H1 (cell line): ENCODE results near the gene ZNF469. TPM values are rescaled to one million over a fixed set of nuclear protein-coding genes. Genes with fewer than 3 reads are reported as not detected.

ENCODE experiments used
- CTCF ChIA-PET: fragments of 300-600 bp; sonication (Branson Sonifier 250); formaldehyde crosslinking; loops from one replicate; lab custom pipeline; 2021; ENCODE audit not compliant: partially characterized antibody; lab: Charles Lee
- POLR2A ChIA-PET: fragments of 300-600 bp; sonication (Branson Sonifier 250); formaldehyde crosslinking; loops from one replicate; lab custom pipeline; 2021; ENCODE audit warnings: inconsistent platforms; ENCODE audit not compliant: partially characterized antibody; lab: Charles Lee
- DNase-seq, 2 experiments: peaks; one replicate each; pipeline versions ENCODE4 v3.0.0 to v3.0.0-alpha.2; 2010 to 2022; ENCODE audit warnings: low spot score in 2 of 2, low read depth in 1 of 2, mixed read lengths in 1 of 2
- FAIRE-seq: peaks from 2 replicates; lab custom pipeline; 2011; peaks lifted over from hg19 to GRCh38; lab: Jason Lieb, UNC
- H2AFZ ChIP-seq: 2 replicates; pipeline ENCODE4 v1.8.1; 2012; ENCODE audit warnings: low read length, inconsistent platforms
- H2AK5ac ChIP-seq: 2 replicates; pipeline ENCODE4 v1.6.1; 2013; ENCODE audit warnings: low read depth, low read length
- H2BK120ac ChIP-seq: replicated peaks from 2 replicates; pipeline ENCODE3; 2013; ENCODE audit warnings: low read depth, low read length, inconsistent platforms
- H2BK12ac ChIP-seq: 2 replicates; pipeline ENCODE4 v1.6.1; 2013; ENCODE audit warnings: low read depth, low read length
- H2BK15ac ChIP-seq: 2 replicates; pipeline ENCODE4 v1.6.1; 2013; ENCODE audit warnings: low read length
- H2BK20ac ChIP-seq: 2 replicates; pipeline ENCODE4 v1.6.1; 2013; ENCODE audit warnings: low read length
- H2BK5ac ChIP-seq: 2 replicates; pipeline ENCODE4 v1.6.1; 2013; ENCODE audit warnings: low read depth, low read length
- H3K14ac ChIP-seq: 2 replicates; pipeline ENCODE4 v1.6.1; 2013; ENCODE audit warnings: inconsistent platforms; ENCODE audit not compliant: insufficient read length
- H3K18ac ChIP-seq: 2 replicates; pipeline ENCODE4 v1.6.1; 2013; ENCODE audit warnings: low read length; ENCODE audit errors: extremely low read depth
- H3K23ac ChIP-seq: 2 replicates; pipeline ENCODE4 v1.6.1; 2013; ENCODE audit warnings: inconsistent platforms; ENCODE audit not compliant: insufficient read length
- H3K23me2 ChIP-seq: 2 replicates; pipeline ENCODE4 v1.6.1; 2013; ENCODE audit warnings: low read depth, low read length
- H3K27ac ChIP-seq: 2 replicates; pipeline ENCODE4 v1.6.1; 2011; ENCODE audit warnings: low read depth, low read length, inconsistent platforms
- H3K27me3 ChIP-seq, 4 experiments: replicated peaks in 1 of 4; 1 replicate in 1 of 4; 2 replicates in 3 of 4; pipeline versions ENCODE4 v1.6.1 to v1.8.1; 2011 to 2013; ENCODE audit warnings: low read length in 3 of 4, mild to moderate bottlenecking in 3 of 4, inconsistent platforms in 2 of 4, mixed read lengths in 2 of 4, moderate library complexity in 1 of 4; ENCODE audit not compliant: control insufficient read depth in 3 of 4, insufficient read depth in 3 of 4; ENCODE audit errors: extremely low read depth in 1 of 4
- H3K36me3 ChIP-seq, 4 experiments: 2 replicates each; pipeline versions ENCODE4 v1.6.1 to v1.8.1; 2011 to 2013; ENCODE audit warnings: mild to moderate bottlenecking in 4 of 4, low read length in 3 of 4, moderate library complexity in 2 of 4, control low read depth in 1 of 4, inconsistent platforms in 1 of 4; ENCODE audit not compliant: insufficient read depth in 4 of 4, control insufficient read depth in 2 of 4
- H3K4ac ChIP-seq: replicated peaks from 2 replicates; pipeline ENCODE3; 2013; ENCODE audit warnings: low read length, low read depth, mixed read lengths, inconsistent platforms; ENCODE audit not compliant: insufficient read length
- H3K4me1 ChIP-seq, 4 experiments: replicated peaks in 1 of 4; 1 replicate in 1 of 4; 2 replicates in 3 of 4; pipeline versions ENCODE4 v1.6.1 to v1.8.1; 2011 to 2013; ENCODE audit warnings: low read length in 3 of 4, inconsistent platforms in 2 of 4, mixed read lengths in 1 of 4; ENCODE audit not compliant: insufficient read depth in 4 of 4, control insufficient read depth in 3 of 4
- H3K4me2 ChIP-seq, 2 experiments: 2 replicates each; pipeline versions ENCODE4 v1.6.1 to v1.8.1; 2011 to 2013; ENCODE audit warnings: low read depth in 2 of 2, low read length in 2 of 2, control low read depth in 1 of 2, inconsistent platforms in 1 of 2, mild to moderate bottlenecking in 1 of 2; ENCODE audit not compliant: insufficient read depth in 1 of 2
- H3K4me3 ChIP-seq, 4 experiments: fragments of 200-600, 300-600 bp in 1 of 4; sonication (generic), shearing (Covaris generic), sonication (Bioruptor Twin) in 1 of 4; 2 replicates each; pipeline versions ENCODE4 v1.5.1 to v1.8.1; 2011 to 2016; ENCODE audit warnings: low read length in 4 of 4, low read depth in 3 of 4, control low read depth in 2 of 4, inconsistent platforms in 2 of 4, mild to moderate bottlenecking in 2 of 4, mixed read lengths in 1 of 4, moderate library complexity in 1 of 4; ENCODE audit not compliant: insufficient read depth in 2 of 4; ENCODE audit errors: extremely low read depth in 1 of 4
- H3K56ac ChIP-seq: replicated peaks from 2 replicates; pipeline ENCODE3; 2013; ENCODE audit warnings: low read depth, mild to moderate bottlenecking, mixed read lengths, low read length, inconsistent platforms; ENCODE audit not compliant: insufficient read length
- H3K79me1 ChIP-seq: 2 replicates; pipeline ENCODE4 v1.6.1; 2013; ENCODE audit warnings: low read depth, low read length, control low read depth
- H3K79me2 ChIP-seq, 2 experiments: 2 replicates each; pipeline versions ENCODE4 v1.6.1 to v1.8.1; 2012 to 2013; ENCODE audit warnings: low read length in 2 of 2, mild to moderate bottlenecking in 2 of 2, inconsistent platforms in 1 of 2; ENCODE audit not compliant: insufficient read depth in 2 of 2, control insufficient read depth in 1 of 2
- H3K9ac ChIP-seq, 4 experiments: replicated peaks in 1 of 4; 1 replicate in 1 of 4; 2 replicates in 3 of 4; pipeline versions ENCODE4 v1.6.1 to v1.8.1; 2011 to 2013; ENCODE audit warnings: low read depth in 3 of 4, low read length in 3 of 4, control low read depth in 2 of 4, mild to moderate bottlenecking in 2 of 4, moderate library complexity in 2 of 4, inconsistent platforms in 1 of 4; ENCODE audit errors: extremely low read depth in 1 of 4
- H3K9me3 ChIP-seq, 2 experiments: 2 replicates each; pipeline versions ENCODE4 v1.6.1 to v1.8.1; 2012 to 2013; ENCODE audit warnings: mild to moderate bottlenecking in 2 of 2, moderate library complexity in 2 of 2, control low read depth in 1 of 2, inconsistent platforms in 1 of 2, low read depth in 1 of 2, low read length in 1 of 2, mixed read lengths in 1 of 2; ENCODE audit not compliant: insufficient read depth in 2 of 2
- H4K20me1 ChIP-seq, 2 experiments: replicated peaks in 1 of 2; 2 replicates each; pipeline versions ENCODE3 to v1.8.1; 2011 to 2013; ENCODE audit warnings: inconsistent platforms in 2 of 2, low read length in 2 of 2, mild to moderate bottlenecking in 1 of 2; ENCODE audit not compliant: insufficient read depth in 2 of 2, control insufficient read depth in 1 of 2
- H4K5ac ChIP-seq: 2 replicates; pipeline ENCODE4 v1.6.1; 2013; ENCODE audit warnings: low read length, low read depth, mixed read lengths, inconsistent platforms; ENCODE audit not compliant: insufficient read length
- H4K8ac ChIP-seq: 2 replicates; pipeline ENCODE4 v1.8.0; 2013; ENCODE audit warnings: mild to moderate bottlenecking, moderate library complexity, low read length, inconsistent platforms; ENCODE audit not compliant: insufficient read depth; ENCODE audit errors: extremely low read depth
- H4K91ac ChIP-seq: replicated peaks from 2 replicates; pipeline ENCODE3; 2013; ENCODE audit warnings: low read length, mixed read lengths, inconsistent platforms; ENCODE audit not compliant: insufficient read length
- CTCF ChIP-seq, 3 experiments: IDR thresholded peaks; 1 replicate in 2 of 3; 2 replicates in 1 of 3; pipeline versions ENCODE4 v1.5.1 to v1.6.1; 2011; ENCODE audit warnings: low read length in 3 of 3, mild to moderate bottlenecking in 3 of 3, inconsistent platforms in 2 of 3, low read depth in 1 of 3, moderate library complexity in 1 of 3; ENCODE audit not compliant: insufficient read depth in 1 of 3; ENCODE audit errors: control extremely low read depth in 1 of 3
- GABPA ChIP-seq: IDR thresholded peaks from 2 replicates; pipeline ENCODE4 v1.6.1; 2011; ENCODE audit warnings: mild to moderate bottlenecking, low read length, moderate library complexity, borderline replicate concordance; ENCODE audit not compliant: insufficient read depth
- KDM4A ChIP-seq: IDR thresholded peaks from one replicate; pipeline ENCODE4 v1.7.1; 2012; ENCODE audit warnings: low read depth, mild to moderate bottlenecking, moderate library complexity, low read length, inconsistent platforms; ENCODE audit not compliant: severe bottlenecking
- KDM5A ChIP-seq: fragments of 200-600 bp; IDR thresholded peaks from 2 replicates; pipeline ENCODE4 v1.7.1; 2012; ENCODE audit warnings: mild to moderate bottlenecking, low read length, inconsistent platforms, mixed read lengths
- RFX5 ChIP-seq: IDR thresholded peaks from 2 replicates; pipeline ENCODE4 v1.6.1; 2011; ENCODE audit warnings: low read depth, low read length, improper control_type of control experiment, borderline replicate concordance
- RXRA ChIP-seq: IDR thresholded peaks from 2 replicates; pipeline ENCODE4 v1.6.1; 2011; ENCODE audit warnings: low read depth, mild to moderate bottlenecking, low read length, moderate library complexity; ENCODE audit not compliant: insufficient read depth
- SIRT6 ChIP-seq: IDR thresholded peaks from one replicate; pipeline ENCODE4 v1.7.1; 2012; ENCODE audit warnings: low read length, inconsistent platforms
- SP2 ChIP-seq: IDR thresholded peaks from 2 replicates; pipeline ENCODE4 v1.6.1; 2012; ENCODE audit warnings: mild to moderate bottlenecking, low read length, inconsistent platforms
- TBP ChIP-seq: IDR thresholded peaks from 2 replicates; pipeline ENCODE4 v1.6.1; 2011; ENCODE audit warnings: low read depth, low read length, improper control_type of control experiment
- TEAD4 ChIP-seq: IDR thresholded peaks from 2 replicates; pipeline ENCODE4 v1.6.1; 2012; ENCODE audit warnings: low read depth, low read length, inconsistent platforms, mixed read lengths
- ZNF274 ChIP-seq: IDR thresholded peaks from 2 replicates; pipeline ENCODE4 v1.7.0; 2012; ENCODE audit warnings: low read length, borderline replicate concordance; ENCODE audit errors: extremely low read depth
- WGBS, 2 experiments: shearing (Covaris generic) in 1 of 2; methylation state at CpG; one replicate each; pipeline versions ENCODE4 v1.1.6 to v1.1.7; 2013 to 2015; ENCODE audit warnings: low lambda C conversion rate in 2 of 2, mixed read lengths in 2 of 2, inconsistent platforms in 1 of 2, low coverage in 1 of 2, missing lambda C conversion rate in 1 of 2; ENCODE audit not compliant: insufficient replicate concordance in 2 of 2, insufficient coverage in 1 of 2, insufficient read length in 1 of 2; ENCODE audit errors: extremely low coverage in 1 of 2, missing lambda C conversion rate in 1 of 2; 5-methylcytosine and 5-hydroxymethylcytosine counted together
- polyA plus RNA-seq, 7 experiments: library from polyadenylated mRNA; depleted of rRNA in 3 of 7; stranded (reverse) in 5 of 7; unstranded in 2 of 7; fragments of >200 nt in 5 of 7; fragments of 200-250 nt in 2 of 7; gene quantifications; 1 replicate in 5 of 7; 2 replicates in 1 of 7; 4 replicates in 1 of 7; pipeline versions ENCODE4 v1.2.1 to v1.2.3, GENCODE V29; 2011 to 2013; ENCODE audit warnings: missing spikeins in 2 of 7, mixed read lengths in 2 of 7
- total RNA-seq: library from RNA; stranded (reverse); fragmentation: NEBNext Ultra II Directional; extraction: Animal tissue kit (Norgen Biotek cat#: 25700); gene quantifications from 2 replicates; pipeline ENCODE4 v1.2.1, GENCODE V29; 2021

ZNF469 gene
- total and polyA plus RNA-seq, 2 of the 8 experiments (the other 6 are each of a cell fraction or from before 2014, with no cell fraction given): 0.30 to 1.8 TPM

GRCh38 chr16:88426018-88426417 lies 43.3 kb downstream of the ZNF469 start:
- H2BK20ac ChIP-seq: no peak overlapping the region
- POLR2A ChIA-PET: no interaction called here
- H3K56ac ChIP-seq: no peak overlapping the region
- no peak overlapping the region for H3K4ac ChIP-seq
- H2AK5ac ChIP-seq: no peak overlapping the region
- no peak overlapping the region for H4K5ac ChIP-seq
- peak overlapping the region; percentile 68; the same call in 1 of the 2 replicates for H4K8ac ChIP-seq
- H2BK12ac ChIP-seq: no peak overlapping the region
- peaks cover 0 to 10% of the 10 kb centered on the region in 2 experiments for H4K20me1 ChIP-seq
- H3K23me2 ChIP-seq: peaks cover 14% of the 10 kb centered on the region; the same call in 1 of the 2 replicates
- no peaks in the 10 kb centered on the region for H3K36me3 ChIP-seq
- H3K23ac ChIP-seq: no peak overlapping the region
- peaks cover 0 to 5% (median 2%) of the 10 kb centered on the region in 4 experiments; a peak in 2 of 7 replicates for H3K4me1 ChIP-seq
- no peak overlapping the region for H3K4me2 ChIP-seq
- TF ChIP-seq GABPA (no peak), ZNF274 (no peak), KDM4A (no peak), TEAD4 (no peak), RFX5 (no peak), TBP (no peak), RXRA (no peak), KDM5A (no peak), SP2 (no peak), SIRT6 (no peak), CTCF (IDR thresholded peaks at IDR 0.05; ENCODE audit: control extremely low read depth in 1 of 3, insufficient read depth in 1 of 3, low read depth in 1 of 3, low read length in 3 of 3) (no peak)
- H3K9me3 ChIP-seq: no peaks in the 10 kb centered on the region
- H3K79me1 ChIP-seq: no peaks in the 10 kb centered on the region
- DNase-seq: no peak
- H3K18ac ChIP-seq: no peak overlapping the region
- no peaks in the 10 kb centered on the region for H3K79me2 ChIP-seq
- no peak overlapping the region for H4K91ac ChIP-seq
- WGBS, 2 experiments: 90% methylated on average over 10 of the region's 13 CpGs; no CpG with 5 or more reads in 1 of the 2 experiments
- no peak overlapping the region for H2AFZ ChIP-seq
- H2BK15ac ChIP-seq: no peak overlapping the region
- peaks cover 0 to 15% (median 7%) of the 10 kb centered on the region in 4 experiments; a peak in 4 of 7 replicates for H3K27me3 ChIP-seq
- no peak overlapping the region for H3K27ac ChIP-seq
- no peak overlapping the region for H3K9ac ChIP-seq
- no peak overlapping the region for H3K14ac ChIP-seq
- no peak for FAIRE-seq
- no peak overlapping the region for H3K4me3 ChIP-seq
- CTCF ChIA-PET: interaction anchor here (3.1 kb wide), 1 partner anchor 11 kb away, joined by 21 read pairs; no protein-coding TSS in a partner anchor
- H2BK5ac ChIP-seq: no peak overlapping the region
- H2BK120ac ChIP-seq: no peak overlapping the region
